HCT116 (cell line): ENCODE measurements around the gene GTF3C4.

Experiments used
- CEBPB ChIP-seq: IDR thresholded peaks from 2 replicates; pipeline ENCODE4 v1.6.1; 2012; ENCODE audit warnings: low read depth
- CTCF ChIP-seq, 3 experiments: fragments of 200-600 bp in 1 of 3; sonication (generic) in 1 of 3; IDR thresholded peaks in 2 of 3; conservative IDR thresholded peaks in 1 of 3; 2 replicates each; pipeline ENCODE4 v1.5.1; 2012 to 2017; ENCODE audit warnings: low read depth in 2 of 3, low read length in 2 of 3, antibody characterized with exemption in 1 of 3, borderline replicate concordance in 1 of 3, control low read depth in 1 of 3, mild to moderate bottlenecking in 1 of 3, mixed read lengths in 1 of 3, mixed run types in 1 of 3, moderate library complexity in 1 of 3; ENCODE audit not compliant: insufficient read depth in 1 of 3
- EZH2 ChIP-seq: fragments of 200-600 bp; sonication (generic); IDR thresholded peaks from 2 replicates; pipeline ENCODE4 v1.6.1; 2017; ENCODE audit warnings: antibody characterized with exemption, mixed run types
- POLR2A ChIP-seq: IDR thresholded peaks from 2 replicates; pipeline ENCODE4 v1.7.0; 2011; ENCODE audit warnings: borderline replicate concordance; ENCODE audit not compliant: insufficient read depth, insufficient read length; ENCODE audit errors: extremely low read depth
- POLR2AphosphoS5 ChIP-seq: IDR thresholded peaks from 2 replicates; pipeline ENCODE4 v1.6.1; 2011; ENCODE audit warnings: mild to moderate bottlenecking, low read depth, low read length, moderate library complexity
- RAD21 ChIP-seq: IDR thresholded peaks from 2 replicates; pipeline ENCODE4 v1.6.1; 2012; ENCODE audit warnings: low read depth, mild to moderate bottlenecking
- SIN3A ChIP-seq: IDR thresholded peaks from 2 replicates; pipeline ENCODE4 v1.6.1; 2012; ENCODE audit warnings: low read depth
- SP1 ChIP-seq: IDR thresholded peaks from 2 replicates; pipeline ENCODE4 v1.6.1; 2012; ENCODE audit warnings: low read depth
- YY1 ChIP-seq: IDR thresholded peaks from 2 replicates; pipeline ENCODE4 v1.6.1; 2011; ENCODE audit warnings: low read length, low read depth, moderate library complexity, mild to moderate bottlenecking; ENCODE audit not compliant: insufficient replicate concordance; ENCODE audit errors: extremely low read depth
- ZFX ChIP-seq: fragments of 450-650 bp; IDR thresholded peaks from 2 replicates; pipeline ENCODE4 v1.6.1; 2017

GRCh38 chr9:132639322-132639721 is 30.9 kb upstream of the GTF3C4 start:
- TF ChIP-seq SIN3A (no peak), POLR2A (no peak), POLR2AphosphoS5 (no peak), CTCF (IDR thresholded peaks at IDR 0.05 in 2 of 3, conservative IDR thresholded peaks at IDR 0.05 in 1 of 3; ENCODE audit: borderline replicate concordance in 1 of 3, insufficient read depth in 1 of 3, low read depth in 2 of 3, low read length in 2 of 3) (no peak), YY1 (no peak), SP1 (no peak), RAD21 (no peak), CEBPB (no peak), EZH2 (no peak), ZFX (no peak)
